ENCODE results near the gene NUDT19. TPM values are rescaled to one million over a fixed set of nuclear protein-coding genes. Genes with fewer than 3 reads are reported as not detected.

NUDT19 gene
- total RNA-seq, 1 experiment from 2014 or later: 22.1 TPM

DNA sequence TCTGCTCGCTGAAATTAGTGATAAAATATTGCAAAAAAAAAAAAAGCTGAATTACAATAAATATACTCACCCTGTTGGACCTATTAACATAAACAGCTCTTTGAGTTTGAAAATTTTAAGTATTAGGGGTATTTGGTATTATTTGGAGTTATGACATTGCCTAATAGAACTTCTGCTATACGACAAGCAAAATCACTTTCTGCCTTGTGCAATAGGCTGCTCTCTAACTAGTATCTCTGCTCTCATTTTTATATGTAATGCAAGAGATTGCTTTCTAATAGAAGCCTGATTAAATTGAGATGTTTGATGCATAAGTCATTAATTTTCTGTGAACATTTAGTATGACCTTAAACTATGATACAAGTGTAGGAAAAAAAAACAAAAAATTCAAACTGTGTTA lies 10.6 kb upstream of the NUDT19 start:
- Histone ChIP-seq H3K9me3 (ENCODE audit: control insufficient read depth in 1 of 2, insufficient read depth in 1 of 2, low read depth in 1 of 2, low read length in 2 of 2) (no peaks in the 10 kb centered on the region), H3K27ac (ENCODE audit: low read depth, low read length) (no peak overlapping the region), H3K36me3 (ENCODE audit: control insufficient read depth in 1 of 2, insufficient read depth in 2 of 2, low read length in 2 of 2) (no peaks in the 10 kb centered on the region), H3K4me1 (ENCODE audit: control insufficient read depth in 1 of 2, insufficient read depth in 2 of 2, low read length in 2 of 2) (peaks cover 2 to 5% of the 10 kb centered on the region in 2 experiments; a peak in 3 of 4 replicates), H3K9me2 (ENCODE audit: insufficient read depth) (no peaks in the 10 kb centered on the region), H3K27me3 (ENCODE audit: insufficient read depth, low read length) (no peaks in the 10 kb centered on the region), H3K79me2 (ENCODE audit: insufficient read depth, low read length) (no peaks in the 10 kb centered on the region), H3K9ac (ENCODE audit: low read length) (no peak overlapping the region), H2AFZ (ENCODE audit: low read depth, low read length, poor library complexity, severe bottlenecking) (no peak overlapping the region), H3K4me3 (replicated peaks in 1 of 2; ENCODE audit: low read depth in 1 of 2, low read length in 2 of 2) (no peak overlapping the region), H4K20me1 (ENCODE audit: insufficient read depth) (no peaks in the 10 kb centered on the region), H3K4me2 (ENCODE audit: low read length) (no peak overlapping the region)
- ChIA-PET POLR2A (no interaction called here), RAD21 (ENCODE audit: low non-redundant PET in 1 of 2, low total read pairs in 2 of 2, uncharacterized antibody in 2 of 2, unreplicated experiment in 2 of 2) (no interaction called here), CTCF (no interaction called here)
- ATAC-seq (no peak), DNase-seq (ENCODE audit: low read depth, low spot score) (no peak)
- BruUV-seq (replicated peaks): no TSS peak
- intact Hi-C loops (cut with micrococcal nuclease): no loop called here
- TF ChIP-seq, protein P1, sequence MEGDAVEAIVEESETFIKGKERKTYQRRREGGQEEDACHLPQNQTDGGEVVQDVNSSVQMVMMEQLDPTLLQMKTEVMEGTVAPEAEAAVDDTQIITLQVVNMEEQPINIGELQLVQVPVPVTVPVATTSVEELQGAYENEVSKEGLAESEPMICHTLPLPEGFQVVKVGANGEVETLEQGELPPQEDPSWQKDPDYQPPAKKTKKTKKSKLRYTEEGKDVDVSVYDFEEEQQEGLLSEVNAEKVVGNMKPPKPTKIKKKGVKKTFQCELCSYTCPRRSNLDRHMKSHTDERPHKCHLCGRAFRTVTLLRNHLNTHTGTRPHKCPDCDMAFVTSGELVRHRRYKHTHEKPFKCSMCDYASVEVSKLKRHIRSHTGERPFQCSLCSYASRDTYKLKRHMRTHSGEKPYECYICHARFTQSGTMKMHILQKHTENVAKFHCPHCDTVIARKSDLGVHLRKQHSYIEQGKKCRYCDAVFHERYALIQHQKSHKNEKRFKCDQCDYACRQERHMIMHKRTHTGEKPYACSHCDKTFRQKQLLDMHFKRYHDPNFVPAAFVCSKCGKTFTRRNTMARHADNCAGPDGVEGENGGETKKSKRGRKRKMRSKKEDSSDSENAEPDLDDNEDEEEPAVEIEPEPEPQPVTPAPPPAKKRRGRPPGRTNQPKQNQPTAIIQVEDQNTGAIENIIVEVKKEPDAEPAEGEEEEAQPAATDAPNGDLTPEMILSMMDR (IDR thresholded peaks at IDR 0.05 in 2 of 3, conservative IDR thresholded peaks at IDR 0.05 in 1 of 3; ENCODE audit: borderline replicate concordance in 1 of 3, insufficient read depth in 1 of 3, low read depth in 2 of 3, low read length in 2 of 3): no peak
- TF ChIP-seq ZFX (IDR thresholded peaks at IDR 0.05) (no peak), MAX (IDR thresholded peaks at IDR 0.05) (no peak), SIN3A (IDR thresholded peaks at IDR 0.05; ENCODE audit: low read depth) (no peak), ATF3 (IDR thresholded peaks at IDR 0.05) (no peak), EZH2phosphoT487 (IDR thresholded peaks at IDR 0.05; ENCODE audit: borderline replicate concordance) (no peak), ZNF274 (IDR thresholded peaks at IDR 0.05; ENCODE audit: low read depth, low read length) (no peak), EGR1 (IDR thresholded peaks at IDR 0.05; ENCODE audit: low read depth) (no peak), TCF7L2 (IDR thresholded peaks at IDR 0.05; ENCODE audit: borderline replicate concordance, extremely low read depth, insufficient read depth, insufficient read length) (no peak), ELF1 (IDR thresholded peaks at IDR 0.05; ENCODE audit: borderline replicate concordance, low read depth) (no peak), CEBPB (IDR thresholded peaks at IDR 0.05; ENCODE audit: low read depth) (no peak), CBX3 (IDR thresholded peaks at IDR 0.05; ENCODE audit: low read depth) (no peak), EZH2 (IDR thresholded peaks at IDR 0.05) (no peak)
- TF ChIP-seq, protein P2, sequence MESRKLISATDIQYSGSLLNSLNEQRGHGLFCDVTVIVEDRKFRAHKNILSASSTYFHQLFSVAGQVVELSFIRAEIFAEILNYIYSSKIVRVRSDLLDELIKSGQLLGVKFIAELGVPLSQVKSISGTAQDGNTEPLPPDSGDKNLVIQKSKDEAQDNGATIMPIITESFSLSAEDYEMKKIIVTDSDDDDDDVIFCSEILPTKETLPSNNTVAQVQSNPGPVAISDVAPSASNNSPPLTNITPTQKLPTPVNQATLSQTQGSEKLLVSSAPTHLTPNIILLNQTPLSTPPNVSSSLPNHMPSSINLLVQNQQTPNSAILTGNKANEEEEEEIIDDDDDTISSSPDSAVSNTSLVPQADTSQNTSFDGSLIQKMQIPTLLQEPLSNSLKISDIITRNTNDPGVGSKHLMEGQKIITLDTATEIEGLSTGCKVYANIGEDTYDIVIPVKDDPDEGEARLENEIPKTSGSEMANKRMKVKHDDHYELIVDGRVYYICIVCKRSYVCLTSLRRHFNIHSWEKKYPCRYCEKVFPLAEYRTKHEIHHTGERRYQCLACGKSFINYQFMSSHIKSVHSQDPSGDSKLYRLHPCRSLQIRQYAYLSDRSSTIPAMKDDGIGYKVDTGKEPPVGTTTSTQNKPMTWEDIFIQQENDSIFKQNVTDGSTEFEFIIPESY (IDR thresholded peaks at IDR 0.05; ENCODE audit: extremely low read depth, insufficient replicate concordance, low read length): no peak
